Natural killer cell (primary cell): ENCODE measurements around the gene TCF4. TPM values are rescaled to one million over a fixed set of nuclear protein-coding genes. Genes with fewer than 3 reads are reported as not detected.

ENCODE experiments used
- ATAC-seq, 3 donors: fragments of 150-1000 bp in 2 of 3; fragments of 200-7000 bp in 1 of 3; cut with Tn5 transposase; 1 replicate in 1 of 3; 2 replicates in 2 of 3; pipeline ENCODE4 v1.10.0; 2021; ENCODE audit warnings: mild to moderate bottlenecking in 2 of 3, moderate library complexity in 2 of 3
- DNase-seq, 2 donors: peaks; one replicate each; pipeline versions ENCODE4 v3.0.0 to v3.0.0-alpha.2; 2013 to 2021; ENCODE audit warnings: mixed read lengths in 1 of 2
- H3K27ac ChIP-seq: one replicate; pipeline ENCODE4 v1.5.1; 2013; ENCODE audit warnings: mild to moderate bottlenecking, low read length
- H3K27me3 ChIP-seq: one replicate; pipeline ENCODE4 v1.6.1; 2013; ENCODE audit warnings: low read length; ENCODE audit not compliant: control insufficient read depth, insufficient read depth
- H3K36me3 ChIP-seq: one replicate; pipeline ENCODE4 v1.6.1; 2013; ENCODE audit warnings: low read length; ENCODE audit not compliant: control insufficient read depth, insufficient read depth
- H3K4me1 ChIP-seq: one replicate; pipeline ENCODE4 v1.6.1; 2013; ENCODE audit warnings: low read length; ENCODE audit not compliant: control insufficient read depth, insufficient read depth
- H3K4me3 ChIP-seq: one replicate; pipeline ENCODE4 v1.5.1; 2013; ENCODE audit warnings: low read length
- H3K9me3 ChIP-seq: one replicate; pipeline ENCODE4 v1.6.1; 2013; ENCODE audit warnings: low read length; ENCODE audit not compliant: control insufficient read depth, insufficient read depth
- H3K27ac Mint-ChIP-seq, 2 donors: one replicate each; pipeline ENCODE4 v1.8.0; 2022; ENCODE audit warnings: mild to moderate bottlenecking in 2 of 2, mixed read lengths in 2 of 2, moderate library complexity in 1 of 2
- H3K27me3 Mint-ChIP-seq, 2 donors: one replicate each; pipeline ENCODE4 v1.8.0; 2022; ENCODE audit warnings: low read depth in 2 of 2, mixed read lengths in 2 of 2
- H3K36me3 Mint-ChIP-seq: one replicate; pipeline ENCODE4 v1.8.0; 2022; ENCODE audit warnings: mixed read lengths
- H3K4me1 Mint-ChIP-seq, 2 donors: one replicate each; pipeline ENCODE4 v1.8.0; 2022; ENCODE audit warnings: mixed read lengths in 2 of 2
- H3K4me3 Mint-ChIP-seq: one replicate; pipeline ENCODE4 v1.8.0; 2022; ENCODE audit warnings: mild to moderate bottlenecking, moderate library complexity, mixed read lengths
- H3K9me3 Mint-ChIP-seq, 2 donors: one replicate each; pipeline ENCODE4 v1.8.0; 2022; ENCODE audit warnings: mixed read lengths in 2 of 2
- WGBS: methylation state at CpG from one replicate; pipeline ENCODE4 v1.1.7; 2013; ENCODE audit warnings: missing lambda C conversion rate; ENCODE audit not compliant: insufficient coverage; 5-methylcytosine and 5-hydroxymethylcytosine counted together
- intact Hi-C: fragments of 100-400 bp; cut with micrococcal nuclease; formaldehyde crosslinking; loops from one replicate; pipeline ENCODE4 v1.14.2; 2022
- total RNA-seq, 4 donors: library from RNA; stranded (reverse); fragments of 120-200 nt in 1 of 4; gene quantifications; one replicate each; pipeline versions ENCODE4 v1.2.3 to v1.2.4, GENCODE V29; 2013 to 2022
- TF ChIP-seq, protein P1 (sequence below): fragments of 200-600 bp; IDR thresholded peaks from one replicate; pipeline ENCODE4 v1.8.0; 2022; ENCODE audit warnings: antibody characterized with exemption

The TCF4 gene
- total RNA-seq, 3 donors from 2014 or later (not counting 1 experiment from before 2014, with no cell fraction given): 8.3 to 16.5 (median 9.0) TPM

DNA sequence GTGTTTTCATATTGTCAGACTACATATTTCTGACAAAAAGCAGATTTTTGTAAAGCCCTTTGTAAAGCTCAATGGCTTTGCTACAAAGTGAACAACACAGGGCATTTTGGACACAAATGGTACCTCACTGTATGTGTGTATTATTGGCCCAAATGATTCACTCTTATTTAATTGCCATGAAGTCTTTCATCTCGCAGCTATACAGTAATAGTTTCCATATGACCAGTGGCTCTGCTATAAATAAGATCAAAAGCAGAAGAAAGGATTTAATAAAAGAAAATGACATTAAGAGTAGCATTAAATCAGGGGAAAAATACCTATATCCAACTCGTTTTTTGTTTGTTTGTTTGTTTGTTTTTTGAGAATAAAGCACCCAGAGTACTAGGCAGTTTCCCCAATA lies 344.7 kb downstream of the TCF4 start:
- intact Hi-C loops: no loop called here
- no peaks in the 10 kb centered on the region for H3K36me3 ChIP-seq
- H3K27me3 Mint-ChIP-seq: no peaks in the 10 kb centered on the region
- ATAC-seq (no peak), DNase-seq (no peak)
- no peak overlapping the region for H3K27ac ChIP-seq
- H3K4me3 Mint-ChIP-seq: no peak overlapping the region
- no peaks in the 10 kb centered on the region for H3K36me3 Mint-ChIP-seq
- no CpG with 5 or more reads among the region's 2 CpGs for WGBS
- H3K9me3 Mint-ChIP-seq: no peaks in the 10 kb centered on the region
- H3K27me3 ChIP-seq: no peaks in the 10 kb centered on the region
- H3K4me1 ChIP-seq: no peaks in the 10 kb centered on the region
- H3K27ac Mint-ChIP-seq: no peak overlapping the region
- H3K4me3 ChIP-seq: no peak overlapping the region
- no peaks in the 10 kb centered on the region for H3K4me1 Mint-ChIP-seq
- H3K9me3 ChIP-seq: no peaks in the 10 kb centered on the region
- TF ChIP-seq, protein P1, sequence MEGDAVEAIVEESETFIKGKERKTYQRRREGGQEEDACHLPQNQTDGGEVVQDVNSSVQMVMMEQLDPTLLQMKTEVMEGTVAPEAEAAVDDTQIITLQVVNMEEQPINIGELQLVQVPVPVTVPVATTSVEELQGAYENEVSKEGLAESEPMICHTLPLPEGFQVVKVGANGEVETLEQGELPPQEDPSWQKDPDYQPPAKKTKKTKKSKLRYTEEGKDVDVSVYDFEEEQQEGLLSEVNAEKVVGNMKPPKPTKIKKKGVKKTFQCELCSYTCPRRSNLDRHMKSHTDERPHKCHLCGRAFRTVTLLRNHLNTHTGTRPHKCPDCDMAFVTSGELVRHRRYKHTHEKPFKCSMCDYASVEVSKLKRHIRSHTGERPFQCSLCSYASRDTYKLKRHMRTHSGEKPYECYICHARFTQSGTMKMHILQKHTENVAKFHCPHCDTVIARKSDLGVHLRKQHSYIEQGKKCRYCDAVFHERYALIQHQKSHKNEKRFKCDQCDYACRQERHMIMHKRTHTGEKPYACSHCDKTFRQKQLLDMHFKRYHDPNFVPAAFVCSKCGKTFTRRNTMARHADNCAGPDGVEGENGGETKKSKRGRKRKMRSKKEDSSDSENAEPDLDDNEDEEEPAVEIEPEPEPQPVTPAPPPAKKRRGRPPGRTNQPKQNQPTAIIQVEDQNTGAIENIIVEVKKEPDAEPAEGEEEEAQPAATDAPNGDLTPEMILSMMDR: no peak

DNA sequence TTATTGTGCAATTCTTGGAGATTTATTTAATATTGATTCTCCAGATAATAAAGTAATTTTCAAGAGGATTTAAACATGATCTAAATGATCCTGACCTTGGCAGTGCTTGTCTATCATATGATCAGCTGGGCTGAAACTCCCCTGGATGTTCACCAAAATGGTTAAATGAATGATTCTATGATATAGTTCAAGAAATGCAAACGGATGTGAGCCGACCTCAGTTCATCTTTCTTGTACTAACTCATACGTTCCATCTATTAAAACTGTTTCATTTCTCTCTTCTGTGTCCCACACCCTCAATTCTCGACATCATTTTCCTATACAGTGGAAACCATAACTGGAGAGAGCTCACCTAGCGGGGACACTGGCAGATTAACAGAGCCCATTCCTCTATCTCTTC lies 347.0 kb downstream of the TCF4 start:
- no peak overlapping the region for H3K27ac Mint-ChIP-seq
- WGBS: 77% methylated on average over 4 of the region's 5 CpGs

DNA sequence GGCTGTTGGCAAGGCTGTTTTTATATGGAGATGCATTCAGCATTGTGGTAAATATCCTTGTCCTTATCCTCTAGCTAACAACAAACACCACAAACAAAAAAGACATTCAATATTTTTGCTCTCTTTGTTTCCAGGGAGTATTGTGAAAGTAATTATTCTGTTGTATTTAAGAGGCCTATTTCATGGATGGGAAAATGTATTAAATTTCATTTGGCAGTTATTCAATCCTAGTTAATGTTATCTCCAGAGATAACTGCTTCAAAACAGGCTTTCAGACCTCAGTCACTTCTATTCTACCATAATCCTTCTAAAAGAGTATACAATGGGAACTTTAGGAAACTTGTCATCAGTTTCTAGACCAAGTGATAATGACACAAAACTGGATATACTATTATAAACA lies 348.3 kb downstream of the TCF4 start:
- H3K4me3 ChIP-seq: no peak overlapping the region
- no peak overlapping the region for H3K27ac ChIP-seq
- H3K27ac Mint-ChIP-seq: no peak overlapping the region
- no peak for DNase-seq
- H3K27me3 Mint-ChIP-seq: no peaks in the 10 kb centered on the region
- ATAC-seq: no peak
- H3K9me3 ChIP-seq: no peaks in the 10 kb centered on the region
- no peaks in the 10 kb centered on the region for H3K36me3 ChIP-seq
- no peak overlapping the region for H3K4me3 Mint-ChIP-seq
- no peaks in the 10 kb centered on the region for H3K4me1 ChIP-seq
- H3K27me3 ChIP-seq: no peaks in the 10 kb centered on the region
- H3K4me1 Mint-ChIP-seq: peaks cover 0 to 2% of the 10 kb centered on the region in 2 donors
- no peaks in the 10 kb centered on the region for H3K36me3 Mint-ChIP-seq
- no peaks in the 10 kb centered on the region for H3K9me3 Mint-ChIP-seq
- intact Hi-C loops: no loop called here
- TF ChIP-seq, protein P1: no peak

More for the DNA sequence above, 347.0 kb downstream of the TCF4 start:
- Histone ChIP-seq H3K4me3 (no peak overlapping the region), H3K36me3 (no peaks in the 10 kb centered on the region), H3K4me1 (no peaks in the 10 kb centered on the region), H3K27ac (no peak overlapping the region), H3K9me3 (no peaks in the 10 kb centered on the region), H3K27me3 (no peaks in the 10 kb centered on the region)
- Mint-ChIP-seq H3K9me3 (no peaks in the 10 kb centered on the region), H3K4me3 (no peak overlapping the region), H3K36me3 (no peaks in the 10 kb centered on the region), H3K27me3 (no peaks in the 10 kb centered on the region), H3K4me1 (no peaks in the 10 kb centered on the region)
- ATAC-seq (no peak), DNase-seq (no peak)
- TF ChIP-seq, protein P1: no peak
- intact Hi-C loops: no loop called here

DNA sequence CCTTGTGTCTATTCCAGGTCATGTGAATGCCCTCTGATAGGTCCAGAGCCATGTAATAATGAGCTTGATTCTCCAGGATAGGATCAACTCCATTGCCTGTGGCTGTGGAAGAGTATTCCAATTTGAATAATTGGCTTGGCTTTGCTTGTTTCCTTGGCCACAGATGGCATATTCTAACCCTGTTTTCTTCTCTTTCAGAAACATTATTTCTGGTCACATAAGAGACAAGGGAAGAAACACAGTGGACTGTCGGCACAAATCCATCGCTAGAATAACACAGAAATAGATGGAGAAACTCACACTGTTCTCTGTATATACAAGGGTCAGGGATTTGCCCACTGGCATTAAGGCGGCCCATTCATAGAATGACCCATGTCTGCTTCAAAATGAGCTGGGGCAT lies 350.3 kb downstream of the TCF4 start:
- H3K27me3 Mint-ChIP-seq: no peaks in the 10 kb centered on the region
- no peak overlapping the region for H3K27ac Mint-ChIP-seq
- DNase-seq (no peak), ATAC-seq (no peak)
- no peaks in the 10 kb centered on the region for H3K9me3 ChIP-seq
- WGBS: 89% methylated on average over 3 of the region's 3 CpGs
- no peaks in the 10 kb centered on the region for H3K36me3 ChIP-seq
- H3K27me3 ChIP-seq: no peaks in the 10 kb centered on the region
- no peaks in the 10 kb centered on the region for H3K36me3 Mint-ChIP-seq
- TF ChIP-seq, protein P1: no peak
- H3K4me3 Mint-ChIP-seq: no peak overlapping the region
- peaks cover 0 to 5% of the 10 kb centered on the region in 2 donors for H3K4me1 Mint-ChIP-seq
- H3K27ac ChIP-seq: no peak overlapping the region
- no peaks in the 10 kb centered on the region for H3K9me3 Mint-ChIP-seq
- intact Hi-C loops: no loop called here
- H3K4me1 ChIP-seq: no peaks in the 10 kb centered on the region
- no peak overlapping the region for H3K4me3 ChIP-seq
